SK-N-SH (cell line): Measurements from ENCODE around the gene POMZP3. TPM values are rescaled to one million over a fixed set of nuclear protein-coding genes. Genes with fewer than 3 reads are reported as not detected.
A peak's percentile ranks its signal among the peaks of the same experiment; 100 is the strongest.
"Not testable (repeated sequence)": the region's sequence is repeated elsewhere in the genome, so short reads cannot be mapped to it uniquely, and the experiment has no call there.

ENCODE experiments used
- CTCF ChIA-PET: fragments of 300-600, 350-600 bp; formaldehyde crosslinking; extraction: SDS; loops from one replicate; lab custom pipeline; 2021; lab: Yijun Ruan, JAX
- POLR2A ChIA-PET: fragments of 350-600 bp; sonication (Branson Sonifier 250); formaldehyde crosslinking; extraction: SDS; loops from one replicate; lab custom pipeline; 2020; ENCODE audit warnings: antibody characterized with exemption, inconsistent platforms; lab: Yijun Ruan, JAX
- DNase-seq: peaks from one replicate; pipeline ENCODE4 v3.0.0; 2012
- H2AFZ ChIP-seq: fragments of 200-600 bp; sonication (generic); 2 replicates; pipeline ENCODE4 v1.8.1; 2016; ENCODE audit warnings: antibody characterized with exemption, mild to moderate bottlenecking, low read depth
- H3F3A ChIP-seq: fragments of 200-600 bp; sonication (generic); replicated peaks from 2 replicates; pipeline ENCODE3; 2016; ENCODE audit warnings: antibody characterized with exemption, mild to moderate bottlenecking; ENCODE audit not compliant: insufficient read depth
- H3K27ac ChIP-seq, 2 experiments: fragments of 200-500 bp in 1 of 2; fragments of 200-600 bp in 1 of 2; sonication (Bioruptor generic) in 1 of 2; sonication (generic), shearing (Covaris generic) in 1 of 2; 2 replicates each; pipeline versions ENCODE4 v1.5.1 to v1.6.1; 2014 to 2016; ENCODE audit warnings: low read depth in 2 of 2, inconsistent platforms in 1 of 2, low read length in 1 of 2, mild to moderate bottlenecking in 1 of 2, mixed read lengths in 1 of 2
- H3K27me3 ChIP-seq: fragments of 200-600 bp; sonication (generic), shearing (Covaris generic); 2 replicates; pipeline ENCODE4 v1.6.1; 2016; ENCODE audit warnings: mixed run types; ENCODE audit not compliant: insufficient read depth
- H3K36me3 ChIP-seq, 2 experiments: fragments of 200-500 bp in 1 of 2; fragments of 200-600 bp in 1 of 2; sonication (Bioruptor generic) in 1 of 2; sonication (generic) in 1 of 2; replicated peaks in 1 of 2; 2 replicates each; pipeline versions ENCODE3 to v1.5.1; 2014 to 2016; ENCODE audit warnings: low read length in 1 of 2, mild to moderate bottlenecking in 1 of 2; ENCODE audit not compliant: insufficient read depth in 2 of 2, control insufficient read depth in 1 of 2
- H3K4me1 ChIP-seq, 2 experiments: fragments of 200-500 bp in 1 of 2; fragments of 200-600 bp in 1 of 2; sonication (Bioruptor generic) in 1 of 2; sonication (generic), shearing (Covaris generic) in 1 of 2; 2 replicates each; pipeline versions ENCODE4 v1.5.1 to v1.6.1; 2014 to 2016; ENCODE audit warnings: low read depth in 1 of 2, low read length in 1 of 2, mixed run types in 1 of 2; ENCODE audit not compliant: insufficient read depth in 2 of 2, control insufficient read depth in 1 of 2
- H3K4me2 ChIP-seq: fragments of 200-600 bp; sonication (generic), shearing (Covaris generic); 2 replicates; pipeline ENCODE4 v1.6.1; 2017; ENCODE audit warnings: mixed run types
- H3K4me3 ChIP-seq, 2 experiments: fragments of 200-500 bp in 1 of 2; fragments of 200-600 bp in 1 of 2; sonication (Bioruptor generic) in 1 of 2; sonication (generic), shearing (Covaris generic) in 1 of 2; 2 replicates each; pipeline versions ENCODE4 v1.5.1 to v1.8.1; 2014 to 2016; ENCODE audit warnings: low read depth in 2 of 2, inconsistent platforms in 1 of 2, low read length in 1 of 2, mild to moderate bottlenecking in 1 of 2, mixed read lengths in 1 of 2, moderate library complexity in 1 of 2
- H3K79me2 ChIP-seq: fragments of 200-600 bp; sonication (generic); 2 replicates; pipeline ENCODE4 v1.8.1; 2017; ENCODE audit warnings: mild to moderate bottlenecking; ENCODE audit not compliant: insufficient read depth
- H3K9ac ChIP-seq: fragments of 200-600 bp; sonication (generic); 2 replicates; pipeline ENCODE4 v1.6.1; 2017; ENCODE audit warnings: mixed run types
- H3K9me2 ChIP-seq: fragments of 200-600 bp; sonication (generic); 2 replicates; pipeline ENCODE4 v1.6.1; 2017; ENCODE audit warnings: mixed run types
- H3K9me3 ChIP-seq: fragments of 200-600 bp; sonication (generic); 2 replicates; pipeline ENCODE4 v1.6.1; 2017; ENCODE audit warnings: mixed run types, mild to moderate bottlenecking, moderate library complexity
- H4K20me1 ChIP-seq: fragments of 200-600 bp; sonication (generic); 2 replicates; pipeline ENCODE4 v1.6.1; 2017; ENCODE audit warnings: mild to moderate bottlenecking, mixed run types; ENCODE audit not compliant: insufficient read depth
- CTCF ChIP-seq: fragments of 200-600 bp; sonication (generic); IDR thresholded peaks from 2 replicates; pipeline ENCODE4 v1.6.1; 2017; ENCODE audit warnings: antibody characterized with exemption, mild to moderate bottlenecking, moderate library complexity
- RAD21 ChIP-seq: IDR thresholded peaks from 2 replicates; pipeline ENCODE4 v1.6.1; 2012; ENCODE audit warnings: mild to moderate bottlenecking, low read length
- SMC3 ChIP-seq: IDR thresholded peaks from 2 replicates; pipeline ENCODE4 v1.6.1; 2012; ENCODE audit warnings: low read depth, low read length, improper control_type of control experiment
- WGBS: methylation state at CpG from one replicate; pipeline ENCODE4 v1.1.6; 2017; ENCODE audit warnings: low lambda C conversion rate; 5-methylcytosine and 5-hydroxymethylcytosine counted together
- polyA plus RNA-seq, 3 experiments: library from polyadenylated mRNA; depleted of rRNA; stranded (reverse); fragments of >200 nt; gene quantifications; 2 replicates each; pipeline ENCODE4 v1.2.3, GENCODE V29; 2012

The POMZP3 gene
- polyA plus RNA-seq, 1 of the 3 experiments (the other 2 are of a cell fraction) = 11.7 TPM

GRCh38 chr7:76613783-76614182 is 13.3 kb downstream of the POMZP3 start:
- CTCF ChIA-PET, H3K4me2 ChIP-seq, H3K79me2 ChIP-seq, H2AFZ ChIP-seq, H3K9me2 ChIP-seq, POLR2A ChIA-PET, H3K27me3 ChIP-seq, H3K9me3 ChIP-seq, H3F3A ChIP-seq, H3K4me3 ChIP-seq, DNase-seq, H4K20me1 ChIP-seq, H3K4me1 ChIP-seq, H3K36me3 ChIP-seq, H3K27ac ChIP-seq, H3K9ac ChIP-seq: not testable (repeated sequence)
- WGBS = no CpG with 5 or more reads among the region's 3 CpGs
- TF ChIP-seq SMC3 (peak; percentile 34; the same call in 1 of the 2 replicates), CTCF (peak; percentile 40), RAD21 (peak; percentile 49)

GRCh38 chr7:76612232-76612631 is 14.8 kb downstream of the POMZP3 start:
- CTCF ChIA-PET = not testable (repeated sequence)

GRCh38 chr7:76609864-76610263 is 17.2 kb downstream of the POMZP3 start:
- H3K4me1 ChIP-seq, H3K27ac ChIP-seq, H3K4me3 ChIP-seq, H3K4me2 ChIP-seq, CTCF ChIA-PET, H3K9me2 ChIP-seq, H3K9me3 ChIP-seq, H3F3A ChIP-seq, H2AFZ ChIP-seq, H3K27me3 ChIP-seq, H3K36me3 ChIP-seq, H3K79me2 ChIP-seq, H3K9ac ChIP-seq, H4K20me1 ChIP-seq, POLR2A ChIA-PET, DNase-seq: not testable (repeated sequence)
- WGBS = 58% methylated on average over 2 of the region's 10 CpGs

More at GRCh38 chr7:76612232-76612631, 14.8 kb downstream of the POMZP3 start:
- H3K4me2 ChIP-seq, H3K27me3 ChIP-seq, H3K36me3 ChIP-seq, H3K27ac ChIP-seq, H3K4me1 ChIP-seq, H3F3A ChIP-seq, H2AFZ ChIP-seq, H3K79me2 ChIP-seq, H3K9me2 ChIP-seq, POLR2A ChIA-PET, H3K9me3 ChIP-seq, H4K20me1 ChIP-seq, H3K9ac ChIP-seq, H3K4me3 ChIP-seq, DNase-seq: not testable (repeated sequence)
- WGBS = no CpG with 5 or more reads among the region's 3 CpGs

- H3K9me2 ChIP-seq, H3K27ac ChIP-seq, H3K9me3 ChIP-seq, H3F3A ChIP-seq, H3K4me3 ChIP-seq, H4K20me1 ChIP-seq, H3K9ac ChIP-seq, H3K4me1 ChIP-seq, POLR2A ChIA-PET, CTCF ChIA-PET, H3K4me2 ChIP-seq, DNase-seq, H3K27me3 ChIP-seq, H3K79me2 ChIP-seq, H2AFZ ChIP-seq, H3K36me3 ChIP-seq: not testable (repeated sequence)
- 83% methylated on average over 6 of the region's 7 CpGs for WGBS
These were observed 18.6 kb downstream of the POMZP3 start for GRCh38 chr7:76608469-76608868.
